K562 (cell line): ENCODE data around the gene PLCB3. TPM values are rescaled to one million over a fixed set of nuclear protein-coding genes. Genes with fewer than 3 reads are reported as not detected.

Source experiments
- BACH1 ChIP-seq: fragments of 200-800 bp; sonication (Bioruptor generic); IDR thresholded peaks from 2 replicates; pipeline ENCODE4 v1.6.1; 2016; ENCODE audit warnings: missing genetic modification characterization, missing compliant biosample characterization
- CXXC5 ChIP-seq: fragments of 250-450 bp; sonication (Bioruptor Pico); IDR thresholded peaks from 2 replicates; pipeline ENCODE4 v1.8.0; 2022; ENCODE audit warnings: inconsistent platforms, mild to moderate bottlenecking, moderate library complexity
- EP400 ChIP-seq: fragments of 450-650 bp; IDR thresholded peaks from 2 replicates; pipeline ENCODE4 v1.6.1; 2017; ENCODE audit warnings: antibody characterized with exemption, mild to moderate bottlenecking, moderate library complexity
- ETS1 ChIP-seq: conservative IDR thresholded peaks from 2 replicates; pipeline ENCODE4 v1.6.1; 2011; ENCODE audit warnings: low read depth, mild to moderate bottlenecking, low read length; ENCODE audit not compliant: control insufficient read depth
- FUS ChIP-seq: fragments of 200-400 bp; formaldehyde crosslinking; optimal IDR thresholded peaks from 2 replicates; pipeline ENCODE3; 2017; ENCODE audit warnings: low read depth, low read length
- KAT2B ChIP-seq: IDR thresholded peaks from one replicate; pipeline ENCODE4 v1.6.1; 2012; ENCODE audit warnings: low read depth, mild to moderate bottlenecking, control low read depth, inconsistent platforms, low read length, moderate library complexity
- LEF1 ChIP-seq: fragments of 450-650 bp; IDR thresholded peaks from 2 replicates; pipeline ENCODE4 v1.6.1; 2016; ENCODE audit warnings: mild to moderate bottlenecking
- MAFG ChIP-seq: fragments of 450-650 bp; conservative IDR thresholded peaks from 2 replicates; pipeline ENCODE4 v1.6.1; 2016; ENCODE audit warnings: missing genetic modification characterization, missing compliant biosample characterization
- MAFK ChIP-seq: IDR thresholded peaks from 2 replicates; pipeline ENCODE4 v1.6.1; 2011; ENCODE audit warnings: low read length, improper control_type of control experiment
- MBD2 ChIP-seq: sonication (generic); IDR thresholded peaks from 2 replicates; pipeline ENCODE4 v1.6.1; 2016; ENCODE audit warnings: low read depth, borderline replicate concordance
- MITF ChIP-seq: IDR thresholded peaks from 2 replicates; pipeline ENCODE4 v1.6.1; 2014; ENCODE audit warnings: antibody characterized with exemption
- MYNN ChIP-seq, 2 experiments: sonication (generic); formaldehyde crosslinking in 1 of 2; IDR thresholded peaks; 2 replicates each; pipeline versions ENCODE4 v1.5.0 to v1.6.1; 2016 to 2020; ENCODE audit warnings: antibody characterized with exemption in 1 of 2, missing genetic modification reagents in 1 of 2
- NFRKB ChIP-seq: fragments of 450-650 bp; IDR thresholded peaks from 2 replicates; pipeline ENCODE4 v1.6.1; 2016; ENCODE audit warnings: low read depth
- NR4A1 ChIP-seq, 2 experiments: fragments of 250-450 bp in 1 of 2; fragments of 450-650 bp in 1 of 2; sonication (Bioruptor Pico) in 1 of 2; IDR thresholded peaks; 2 replicates each; pipeline versions ENCODE4 v1.4.0 to v1.6.1; 2016 to 2020; ENCODE audit warnings: mild to moderate bottlenecking in 2 of 2, missing compliant biosample characterization in 1 of 2, missing genetic modification characterization in 1 of 2, moderate library complexity in 1 of 2
- POLR2A ChIP-seq: fragments of 450-650 bp; conservative IDR thresholded peaks from 2 replicates; pipeline ENCODE4 v1.6.1; 2016
- PRPF4 ChIP-seq: fragments of 200-400 bp; formaldehyde crosslinking; IDR thresholded peaks from one replicate; pipeline ENCODE4 v1.6.1; 2017; ENCODE audit warnings: low read length, low read depth, mild to moderate bottlenecking; ENCODE audit not compliant: insufficient read depth, poor library complexity, severe bottlenecking
- RCOR1 ChIP-seq, 2 experiments: IDR thresholded peaks; 2 replicates each; pipeline ENCODE4 v1.6.1; 2012; ENCODE audit warnings: low read depth in 2 of 2, low read length in 2 of 2, borderline replicate concordance in 1 of 2, improper control_type of control experiment in 1 of 2
- SMAD2 ChIP-seq: fragments of 150-350 bp; IDR thresholded peaks from 2 replicates; pipeline ENCODE4 v1.6.1; 2014; ENCODE audit warnings: low read depth, mild to moderate bottlenecking, low read length
- TAF1 ChIP-seq: IDR thresholded peaks from 2 replicates; pipeline ENCODE4 v1.6.1; 2011; ENCODE audit warnings: mild to moderate bottlenecking, low read length, moderate library complexity; ENCODE audit not compliant: insufficient read depth, control insufficient read depth, severe bottlenecking; ENCODE audit errors: extremely low read depth
- VEZF1 ChIP-seq: fragments of 200-800 bp; sonication (Bioruptor generic); IDR thresholded peaks from 2 replicates; pipeline ENCODE4 v1.6.1; 2017; ENCODE audit warnings: missing genetic modification characterization, missing compliant biosample characterization
- ZEB2 ChIP-seq: fragments of 450-650 bp; IDR thresholded peaks from 2 replicates; pipeline ENCODE4 v1.6.1; 2016
- ZNF316 ChIP-seq: fragments of 450-650 bp; IDR thresholded peaks from 2 replicates; pipeline ENCODE4 v1.6.1; 2016
- ZNF449 ChIP-seq: fragments of 250-450 bp; sonication (Bioruptor Pico); IDR thresholded peaks from 2 replicates; pipeline ENCODE4 v1.8.0; 2022; ENCODE audit warnings: moderate library complexity, mild to moderate bottlenecking, inconsistent platforms
- polyA plus RNA-seq, 8 experiments: library from polyadenylated mRNA; depleted of rRNA in 4 of 8; stranded (reverse) in 5 of 8; unstranded in 3 of 8; fragments of >200 nt; fragmentation: Nextera tagmentation in 2 of 8; fragmentation: Illumina TruSeq in 1 of 8; extraction: Ambion mirVana in 2 of 8; extraction: Trizol in 1 of 8; gene quantifications; 2 replicates each; pipeline versions ENCODE4 v1.2.1 to v1.2.3, GENCODE V29; 2011 to 2014; ENCODE audit warnings: inconsistent platforms in 1 of 8, missing spikeins in 1 of 8
- total RNA-seq, 7 experiments: library from RNA; depleted of rRNA in 6 of 7; stranded (reverse); fragments of >200 nt in 6 of 7; fragmentation: Illumina TruSeq in 2 of 7; extraction: Trizol in 2 of 7; gene quantifications; 2 replicates each; pipeline versions ENCODE4 v1.2.1 to v1.2.3, GENCODE V29; 2011 to 2021; ENCODE audit warnings: low replicate concordance in 1 of 7

The PLCB3 gene
- total and polyA plus RNA-seq, 9 of the 15 experiments (the other 6 are each of a cell fraction or from before 2014, with no cell fraction given), result 0.31 to 44.8 (median 14.6) TPM

GRCh38 chr11:64241491-64242374 lies 9.6 kb upstream of the PLCB3 start (continued):
- TF ChIP-seq MBD2 (peak; percentile 32; the same call in 1 of the 2 replicates), ZNF449 (no peak), MAFG (tag) (no peak), MITF (no peak), RCOR1 (IDR thresholded peaks at IDR 0.05; ENCODE audit: borderline replicate concordance in 1 of 2, low read depth in 2 of 2, low read length in 2 of 2) (peak in 1 of 2 experiments; percentile 34; a peak in 1 of 4 replicates), ZEB2 (peak; percentile 63; the same call in 1 of the 2 replicates), EP400 (peak; percentile 71), VEZF1 (CRISPR knock-in tag) (peak; percentile 33), TAF1 (peak; percentile 72), ZNF316 (no peak), ETS1 (no peak; the same call in 1 of the 2 replicates), LEF1 (no peak), NFRKB (peak; percentile 77), MYNN (IDR thresholded peaks at IDR 0.05) (0 out of 2 replicates have a peak, but pooled peaks have one; percentile 43), MYNN (CRISPR knock-in tag; IDR thresholded peaks at IDR 0.05) (no peak), SMAD2 (no peak), CXXC5 (CRISPR knock-in tag) (peak; percentile 7; the same call in 1 of the 2 replicates), FUS (no peak), NR4A1 (CRISPR knock-in tag; IDR thresholded peaks at IDR 0.05) (no peak), NR4A1 (tag; IDR thresholded peaks at IDR 0.05) (no peak), BACH1 (tag) (no peak), POLR2A (peak; percentile 91), KAT2B (no peak), PRPF4 (peak; percentile 48), MAFK (no peak)
